ENCODE data around the gene ABHD18. TPM values are rescaled to one million over a fixed set of nuclear protein-coding genes. Genes with fewer than 3 reads are reported as not detected.
"Not testable (repeated sequence)": the region's sequence is repeated elsewhere in the genome, so short reads cannot be mapped to it uniquely, and the experiment has no call there.

Gene ABHD18
- total RNA-seq, result 10 to 100 TPM in 1 of 2 donors, 1 to 10 TPM in 1; 7.4 to 17.0 TPM

GRCh38 chr4:127965062-127965802 is at the start of gene ABHD18, which contains the start of gene MFSD8:
TSS of gene ABHD18 (plus strand) at chr4:127965406. CDS start at chr4:127982956, 17,550 bp downstream.
TSS of gene MFSD8 (minus strand) at chr4:127965173. CDS start at chr4:127965133, 40 bp downstream.
- Histone ChIP-seq H3K9me3 (no peaks in the 10 kb centered on the region), H3K4me1 (ENCODE audit: control insufficient read depth in 1 of 2, low read depth in 2 of 2) (peaks cover 3 to 26% of the 10 kb centered on the region in 2 donors), H3K4me3 (peak within 1 kb of the TSS; percentile 91), H3K36me3 (no peaks in the 10 kb centered on the region), H3K27ac (peak within 1 kb of the TSS; percentile 93), H3K27me3 (replicated peaks; ENCODE audit: insufficient read depth) (no peaks in the 10 kb centered on the region)
- TF ChIP-seq, protein P1, sequence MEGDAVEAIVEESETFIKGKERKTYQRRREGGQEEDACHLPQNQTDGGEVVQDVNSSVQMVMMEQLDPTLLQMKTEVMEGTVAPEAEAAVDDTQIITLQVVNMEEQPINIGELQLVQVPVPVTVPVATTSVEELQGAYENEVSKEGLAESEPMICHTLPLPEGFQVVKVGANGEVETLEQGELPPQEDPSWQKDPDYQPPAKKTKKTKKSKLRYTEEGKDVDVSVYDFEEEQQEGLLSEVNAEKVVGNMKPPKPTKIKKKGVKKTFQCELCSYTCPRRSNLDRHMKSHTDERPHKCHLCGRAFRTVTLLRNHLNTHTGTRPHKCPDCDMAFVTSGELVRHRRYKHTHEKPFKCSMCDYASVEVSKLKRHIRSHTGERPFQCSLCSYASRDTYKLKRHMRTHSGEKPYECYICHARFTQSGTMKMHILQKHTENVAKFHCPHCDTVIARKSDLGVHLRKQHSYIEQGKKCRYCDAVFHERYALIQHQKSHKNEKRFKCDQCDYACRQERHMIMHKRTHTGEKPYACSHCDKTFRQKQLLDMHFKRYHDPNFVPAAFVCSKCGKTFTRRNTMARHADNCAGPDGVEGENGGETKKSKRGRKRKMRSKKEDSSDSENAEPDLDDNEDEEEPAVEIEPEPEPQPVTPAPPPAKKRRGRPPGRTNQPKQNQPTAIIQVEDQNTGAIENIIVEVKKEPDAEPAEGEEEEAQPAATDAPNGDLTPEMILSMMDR (IDR thresholded peaks at IDR 0.05), result peak; percentile 45
- DNase-seq (ENCODE audit: low spot score) (peak; percentile 96), ATAC-seq (ENCODE audit: insufficient number of reproducible peaks, low FRiP score, low read depth) (peak; percentile 99)

- no peaks in the 10 kb centered on the region for H3K4me1 ChIP-seq (ENCODE audit: control insufficient read depth in 1 of 2, low read depth in 2 of 2)
- DNase-seq (ENCODE audit: low spot score), result no peak
- peaks cover 15% of the 10 kb centered on the region for H3K36me3 ChIP-seq
- no peak overlapping the region for H3K27ac ChIP-seq
- no peak for ATAC-seq (ENCODE audit: insufficient number of reproducible peaks, low FRiP score, low read depth)
- H3K9me3 ChIP-seq, result no peaks in the 10 kb centered on the region
- no peaks in the 10 kb centered on the region for H3K27me3 ChIP-seq (replicated peaks; ENCODE audit: insufficient read depth)
- TF ChIP-seq, protein P1 (IDR thresholded peaks at IDR 0.05), result no peak
- no peak overlapping the region for H3K4me3 ChIP-seq
Observed at GRCh38 chr4:127916512-127916911, 48.7 kb upstream of the ABHD18 start.

GRCh38 chr4:127917151-127917550 is 48.1 kb upstream of the ABHD18 start:
- TF ChIP-seq, protein P1 (IDR thresholded peaks at IDR 0.05), result no peak
- no peak for DNase-seq (ENCODE audit: low spot score)
- Histone ChIP-seq H3K4me3 (no peak overlapping the region), H3K9me3 (no peaks in the 10 kb centered on the region), H3K27ac (no peak overlapping the region), H3K27me3 (replicated peaks; ENCODE audit: insufficient read depth) (no peaks in the 10 kb centered on the region), H3K36me3 (peaks cover 15% of the 10 kb centered on the region), H3K4me1 (ENCODE audit: control insufficient read depth in 1 of 2, low read depth in 2 of 2) (no peaks in the 10 kb centered on the region)
- ATAC-seq (ENCODE audit: insufficient number of reproducible peaks, low FRiP score, low read depth), result no peak

- Histone ChIP-seq H3K36me3 (peaks cover 15% of the 10 kb centered on the region), H3K27ac (no peak overlapping the region), H3K4me3 (no peak overlapping the region), H3K4me1 (ENCODE audit: control insufficient read depth in 1 of 2, low read depth in 2 of 2) (no peaks in the 10 kb centered on the region), H3K9me3 (no peaks in the 10 kb centered on the region), H3K27me3 (replicated peaks; ENCODE audit: insufficient read depth) (no peaks in the 10 kb centered on the region)
- no peak for ATAC-seq (ENCODE audit: insufficient number of reproducible peaks, low FRiP score, low read depth)
- TF ChIP-seq, protein P1 (IDR thresholded peaks at IDR 0.05), result no peak
- DNase-seq (ENCODE audit: low spot score), result no peak
Observed at GRCh38 chr4:127920521-127920920, 44.7 kb upstream of the ABHD18 start.

GRCh38 chr4:127922226-127922625 is 43.0 kb upstream of the ABHD18 start:
- H3K27me3 ChIP-seq (replicated peaks; ENCODE audit: insufficient read depth), result no peaks in the 10 kb centered on the region
- no peaks in the 10 kb centered on the region for H3K4me1 ChIP-seq (ENCODE audit: control insufficient read depth in 1 of 2, low read depth in 2 of 2)
- no peaks in the 10 kb centered on the region for H3K9me3 ChIP-seq
- DNase-seq (ENCODE audit: low spot score) (no peak), ATAC-seq (ENCODE audit: insufficient number of reproducible peaks, low FRiP score, low read depth) (no peak)
- no peak overlapping the region for H3K27ac ChIP-seq
- no peak overlapping the region for H3K4me3 ChIP-seq
- TF ChIP-seq, protein P1 (IDR thresholded peaks at IDR 0.05), result no peak
- peaks cover 19% of the 10 kb centered on the region for H3K36me3 ChIP-seq

DNA sequence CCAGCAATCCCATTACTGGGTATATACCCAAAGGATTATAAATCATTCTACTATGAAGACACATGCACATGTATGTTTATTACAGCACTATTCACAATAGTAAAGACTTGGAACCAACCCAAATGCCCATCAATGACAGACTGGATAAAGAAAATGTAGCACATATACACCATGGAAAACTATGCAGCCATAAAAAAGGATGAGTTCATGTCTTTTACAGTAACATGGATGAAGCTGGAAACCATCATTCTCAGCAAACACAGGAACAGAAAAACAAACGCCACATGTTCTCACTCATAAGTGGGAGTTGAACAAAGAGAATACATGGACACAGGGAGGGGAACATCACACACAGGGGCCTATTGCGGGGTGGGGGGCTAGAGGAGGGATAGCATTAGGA is 39.5 kb upstream of the ABHD18 start:
- H3K4me1 ChIP-seq (ENCODE audit: control insufficient read depth in 1 of 2, low read depth in 2 of 2); H3K9me3 ChIP-seq; H3K27me3 ChIP-seq (replicated peaks; ENCODE audit: insufficient read depth); ATAC-seq (ENCODE audit: insufficient number of reproducible peaks, low FRiP score, low read depth); DNase-seq (ENCODE audit: low spot score); H3K4me3 ChIP-seq; H3K27ac ChIP-seq: not testable (repeated sequence)
- peaks cover 23% of the 10 kb centered on the region for H3K36me3 ChIP-seq
